Brain microvascular endothelial cell (primary cell): ENCODE measurements around the gene EEF1AKMT4.
A peak's percentile ranks its signal among the peaks of the same experiment; 100 is the strongest.

Experiments used
- DNase-seq: peaks from one replicate; pipeline ENCODE4 v3.0.0-alpha.2; 2020
- H3K27ac ChIP-seq: fragments of 250-450 bp; sonication (Bioruptor Pico); 2 replicates; pipeline ENCODE4 v1.5.1; 2020; ENCODE audit warnings: mild to moderate bottlenecking, moderate library complexity
- H3K27me3 ChIP-seq: fragments of 250-450 bp; sonication (Bioruptor Pico); replicated peaks from 2 replicates; pipeline ENCODE4 v1.5.1; 2020; ENCODE audit warnings: mild to moderate bottlenecking
- H3K36me3 ChIP-seq: fragments of 250-450 bp; sonication (Bioruptor Pico); replicated peaks from 2 replicates; pipeline ENCODE4 v1.5.1; 2020; ENCODE audit warnings: mild to moderate bottlenecking
- H3K4me3 ChIP-seq: 2 replicates; pipeline ENCODE4 v1.5.1; 2011; ENCODE audit warnings: low read depth, mild to moderate bottlenecking, control low read depth, low read length, moderate library complexity
- CTCF ChIP-seq: IDR thresholded peaks from 2 replicates; pipeline ENCODE4 v1.5.1; 2011; ENCODE audit warnings: low read depth, mild to moderate bottlenecking, moderate library complexity, low read length, control low read depth, inconsistent platforms; ENCODE audit errors: missing control alignments
- in situ Hi-C: cut with HindIII; loops from 2 replicates; pipeline ENCODE4 v1.10.0; 2017; ENCODE audit warnings: low sequenced_read_pairs, low pct_ligation_motif_present

EEF1AKMT4 gene

GRCh38 chr3:184240384-184241140, 8.9 kb upstream of the EEF1AKMT4 start:
- no peaks in the 10 kb centered on the region for H3K27me3 ChIP-seq
- no peak for DNase-seq
- H3K27ac ChIP-seq, result no peak overlapping the region
- TF ChIP-seq CTCF, result peak; percentile 6
- peaks cover 27% of the 10 kb centered on the region for H3K36me3 ChIP-seq
- in situ Hi-C loops, result no loop called here
- H3K4me3 ChIP-seq, result no peak overlapping the region

- no peak overlapping the region for H3K4me3 ChIP-seq
- H3K27me3 ChIP-seq, result no peaks in the 10 kb centered on the region
- in situ Hi-C loops, result no loop called here
- no peak for DNase-seq
- H3K36me3 ChIP-seq, result peaks cover 28% of the 10 kb centered on the region
- TF ChIP-seq CTCF, result no peak
- H3K27ac ChIP-seq, result no peak overlapping the region
These were observed 8.4 kb upstream of the EEF1AKMT4 start for GRCh38 chr3:184241141-184241446.

GRCh38 chr3:184241447-184242296, 7.8 kb upstream of the EEF1AKMT4 start:
- no peak overlapping the region for H3K4me3 ChIP-seq
- in situ Hi-C loops, result no loop called here
- TF ChIP-seq CTCF, result peak; percentile 69
- no peaks in the 10 kb centered on the region for H3K27me3 ChIP-seq
- no peak overlapping the region for H3K27ac ChIP-seq
- peaks cover 28% of the 10 kb centered on the region for H3K36me3 ChIP-seq
- no peak for DNase-seq

- TF ChIP-seq CTCF, result no peak
- H3K27ac ChIP-seq, result no peak overlapping the region
- no peak for DNase-seq
- H3K4me3 ChIP-seq, result no peak overlapping the region
- H3K27me3 ChIP-seq, result no peaks in the 10 kb centered on the region
- H3K36me3 ChIP-seq, result peaks cover 28% of the 10 kb centered on the region
- in situ Hi-C loops, result no loop called here
These were observed 7.2 kb upstream of the EEF1AKMT4 start for GRCh38 chr3:184242297-184242685.

- in situ Hi-C loops, result no loop called here
- DNase-seq, result peak; percentile 78
- peak within 1 kb of the TSS; percentile 95 for H3K4me3 ChIP-seq
These were observed 739 bp upstream of the EEF1AKMT4 start, which contains the start of gene ALG3 for GRCh38 chr3:184248454-184249411. Gene ALG3, minus strand, starts transcription at chr3:184248962. Its CDS starts 22 bp downstream, at chr3:184248940.

More at GRCh38 chr3:184248454-184249411, 739 bp upstream of the EEF1AKMT4 start, which contains the start of gene ALG3:
- TF ChIP-seq CTCF, result no peak
- peak within 1 kb of the TSS; percentile 83 for H3K27ac ChIP-seq
- no peaks in the 10 kb centered on the region for H3K27me3 ChIP-seq
- H3K36me3 ChIP-seq, result peaks cover 11% of the 10 kb centered on the region
